Measurements from ENCODE around the gene CBX4.

The CBX4 gene

DNA sequence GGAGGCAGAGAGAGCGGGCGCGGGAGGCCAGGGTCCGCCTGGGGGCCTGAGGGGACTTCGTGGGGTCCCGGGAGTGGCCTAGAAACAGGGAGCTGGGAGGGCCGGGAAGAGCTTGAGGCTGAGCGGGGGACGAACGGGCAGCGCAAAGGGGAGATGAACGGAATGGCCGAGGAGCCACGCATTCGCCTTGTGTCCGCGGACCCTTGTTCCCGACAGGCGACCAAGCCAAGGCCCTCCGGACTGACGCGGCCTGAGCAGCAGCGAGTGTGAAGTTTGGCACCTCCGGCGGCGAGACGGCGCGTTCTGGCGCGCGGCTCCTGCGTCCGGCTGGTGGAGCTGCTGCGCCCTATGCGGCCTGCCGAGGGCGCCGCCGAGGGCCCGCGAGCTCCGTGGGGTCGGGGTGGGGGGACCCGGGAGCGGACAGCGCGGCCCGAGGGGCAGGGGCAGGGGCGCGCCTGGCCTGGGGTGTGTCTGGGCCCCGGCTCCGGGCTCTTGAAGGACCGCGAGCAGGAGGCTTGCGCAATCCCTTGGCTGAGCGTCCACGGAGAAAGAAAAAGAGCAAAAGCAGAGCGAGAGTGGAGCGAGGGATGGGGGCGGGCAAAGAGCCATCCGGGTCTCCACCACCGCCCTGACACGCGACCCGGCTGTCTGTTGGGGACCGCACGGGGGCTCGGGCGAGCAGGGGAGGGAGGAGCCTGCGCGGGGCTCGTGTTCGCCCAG lies 1.2 kb upstream of the CBX4 start (continued):
- no peak for TF ChIP-seq ZNF610 (tag by site-specific recombination; IDR thresholded peaks at IDR 0.05; ENCODE audit: borderline replicate concordance)
- TF ChIP-seq HOXD13 (CRISPR knock-in tag; IDR thresholded peaks at IDR 0.05; ENCODE audit: borderline replicate concordance): no peak
- no peak for TF ChIP-seq ZNF521 (tag by site-specific recombination; IDR thresholded peaks at IDR 0.05)
- no peak for TF ChIP-seq ZSCAN23 (tag by site-specific recombination; IDR thresholded peaks at IDR 0.05)
- no peak for TF ChIP-seq ZNF324 (tag by site-specific recombination; IDR thresholded peaks at IDR 0.05)
- no peak for TF ChIP-seq ZNF623 (tag by site-specific recombination; IDR thresholded peaks at IDR 0.05)
- no peak for TF ChIP-seq ZXDB (tag by site-specific recombination; IDR thresholded peaks at IDR 0.05)

DNA sequence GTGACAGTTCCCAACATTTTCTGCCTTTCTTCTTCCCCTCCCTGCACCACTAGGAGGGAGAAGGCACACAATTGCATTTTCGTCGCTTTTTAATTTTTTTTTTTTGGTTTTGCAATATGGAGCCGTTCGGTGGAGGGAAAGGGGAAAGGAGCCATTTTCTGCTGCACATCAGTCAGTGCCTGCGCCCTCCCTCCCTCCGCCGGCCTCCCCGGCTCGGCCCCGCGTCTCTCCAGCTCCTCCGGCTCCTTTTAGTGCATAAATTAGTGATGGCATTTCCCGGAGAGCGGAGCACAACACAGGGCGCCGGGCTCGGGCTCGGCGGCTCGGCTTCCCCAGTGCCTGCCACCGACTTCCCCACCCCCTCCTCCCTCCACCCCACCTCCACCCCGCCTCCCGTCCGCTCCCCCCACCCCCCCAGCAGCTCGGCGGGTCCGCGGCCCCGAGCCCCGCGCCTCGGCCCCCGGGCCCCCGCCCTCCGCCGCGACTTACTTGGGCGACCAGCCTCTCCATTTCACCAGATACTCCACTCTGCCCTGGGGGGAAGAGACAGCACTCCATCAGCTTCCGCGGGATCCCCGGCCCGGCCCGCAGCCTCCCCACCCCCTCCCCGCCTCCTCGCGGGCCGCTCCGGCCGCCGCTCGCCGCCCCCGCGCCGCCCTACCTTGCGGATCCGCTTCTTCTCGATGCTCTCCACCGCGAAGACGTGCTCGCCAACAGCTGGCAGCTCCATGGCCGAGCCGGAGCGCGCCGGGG lies 542 bp downstream of the CBX4 start:
- Histone ChIP-seq H3K9me3 (ENCODE audit: control insufficient read depth, insufficient read depth, low read depth, low read length) (no peaks in the 10 kb centered on the region), H3K4me1 (ENCODE audit: control insufficient read depth, insufficient read depth, low read length) (peaks cover 23% of the 10 kb centered on the region), H3K36me3 (ENCODE audit: control insufficient read depth in 2 of 2, insufficient read depth in 1 of 2, low read length in 2 of 2) (peaks cover 0 to 36% of the 10 kb centered on the region in 2 experiments; a peak in 1 of 3 replicates), H3K4me3 (ENCODE audit: low read depth, low read length) (peak overlapping the region; percentile 74), H3K27ac (ENCODE audit: extremely low read depth, low read depth, low read length) (peak overlapping the region; percentile 81)
- ChIA-PET POLR2A (interaction anchor here (0.5 to 4.0 kb wide), 30 partner anchors 10 to 309 kb away, joined by 3 to 74 read pairs (median 8); partner anchors contain the start of gene CBX8), CTCF (interaction anchor here (0.6 to 2.9 kb wide), 15 partner anchors 8 to 131 kb away, joined by 3 to 31 read pairs (median 4); no protein-coding TSS in a partner anchor)
- TF ChIP-seq IKZF3 (tag by site-specific recombination; IDR thresholded peaks at IDR 0.05): no peak
- no peak for TF ChIP-seq MYNN (tag by site-specific recombination; IDR thresholded peaks at IDR 0.05; ENCODE audit: borderline replicate concordance)
- TF ChIP-seq ZNF121 (tag by site-specific recombination; IDR thresholded peaks at IDR 0.05): no peak
- TF ChIP-seq KLF8 (tag by site-specific recombination; IDR thresholded peaks at IDR 0.05): peak; percentile 74
- TF ChIP-seq ZNF473 (tag by site-specific recombination; IDR thresholded peaks at IDR 0.05): no peak
- TF ChIP-seq, protein P1, sequence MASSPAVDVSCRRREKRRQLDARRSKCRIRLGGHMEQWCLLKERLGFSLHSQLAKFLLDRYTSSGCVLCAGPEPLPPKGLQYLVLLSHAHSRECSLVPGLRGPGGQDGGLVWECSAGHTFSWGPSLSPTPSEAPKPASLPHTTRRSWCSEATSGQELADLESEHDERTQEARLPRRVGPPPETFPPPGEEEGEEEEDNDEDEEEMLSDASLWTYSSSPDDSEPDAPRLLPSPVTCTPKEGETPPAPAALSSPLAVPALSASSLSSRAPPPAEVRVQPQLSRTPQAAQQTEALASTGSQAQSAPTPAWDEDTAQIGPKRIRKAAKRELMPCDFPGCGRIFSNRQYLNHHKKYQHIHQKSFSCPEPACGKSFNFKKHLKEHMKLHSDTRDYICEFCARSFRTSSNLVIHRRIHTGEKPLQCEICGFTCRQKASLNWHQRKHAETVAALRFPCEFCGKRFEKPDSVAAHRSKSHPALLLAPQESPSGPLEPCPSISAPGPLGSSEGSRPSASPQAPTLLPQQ (tag by site-specific recombination; IDR thresholded peaks at IDR 0.05): no peak
- TF ChIP-seq, protein P2, sequence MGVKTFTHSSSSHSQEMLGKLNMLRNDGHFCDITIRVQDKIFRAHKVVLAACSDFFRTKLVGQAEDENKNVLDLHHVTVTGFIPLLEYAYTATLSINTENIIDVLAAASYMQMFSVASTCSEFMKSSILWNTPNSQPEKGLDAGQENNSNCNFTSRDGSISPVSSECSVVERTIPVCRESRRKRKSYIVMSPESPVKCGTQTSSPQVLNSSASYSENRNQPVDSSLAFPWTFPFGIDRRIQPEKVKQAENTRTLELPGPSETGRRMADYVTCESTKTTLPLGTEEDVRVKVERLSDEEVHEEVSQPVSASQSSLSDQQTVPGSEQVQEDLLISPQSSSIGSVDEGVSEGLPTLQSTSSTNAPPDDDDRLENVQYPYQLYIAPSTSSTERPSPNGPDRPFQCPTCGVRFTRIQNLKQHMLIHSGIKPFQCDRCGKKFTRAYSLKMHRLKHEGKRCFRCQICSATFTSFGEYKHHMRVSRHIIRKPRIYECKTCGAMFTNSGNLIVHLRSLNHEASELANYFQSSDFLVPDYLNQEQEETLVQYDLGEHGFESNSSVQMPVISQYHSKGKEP (tag by site-specific recombination; IDR thresholded peaks at IDR 0.05): no peak
- TF ChIP-seq KLF7 (tag by site-specific recombination; IDR thresholded peaks at IDR 0.05; ENCODE audit: borderline replicate concordance): no peak; the same call in 1 of the 2 replicates
- TF ChIP-seq ZNF174 (tag by site-specific recombination; IDR thresholded peaks at IDR 0.05): no peak
- no peak for TF ChIP-seq ZNF350 (tag by site-specific recombination; IDR thresholded peaks at IDR 0.05)
- TF ChIP-seq ZNF658 (tag by site-specific recombination; IDR thresholded peaks at IDR 0.05): no peak
- no peak for TF ChIP-seq ZNF23 (tag by site-specific recombination; IDR thresholded peaks at IDR 0.05; ENCODE audit: borderline replicate concordance)
- TF ChIP-seq, protein P3, sequence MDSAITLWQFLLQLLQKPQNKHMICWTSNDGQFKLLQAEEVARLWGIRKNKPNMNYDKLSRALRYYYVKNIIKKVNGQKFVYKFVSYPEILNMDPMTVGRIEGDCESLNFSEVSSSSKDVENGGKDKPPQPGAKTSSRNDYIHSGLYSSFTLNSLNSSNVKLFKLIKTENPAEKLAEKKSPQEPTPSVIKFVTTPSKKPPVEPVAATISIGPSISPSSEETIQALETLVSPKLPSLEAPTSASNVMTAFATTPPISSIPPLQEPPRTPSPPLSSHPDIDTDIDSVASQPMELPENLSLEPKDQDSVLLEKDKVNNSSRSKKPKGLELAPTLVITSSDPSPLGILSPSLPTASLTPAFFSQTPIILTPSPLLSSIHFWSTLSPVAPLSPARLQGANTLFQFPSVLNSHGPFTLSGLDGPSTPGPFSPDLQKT (IDR thresholded peaks at IDR 0.05; ENCODE audit: borderline replicate concordance, low read depth, low read length): no peak
- peak; percentile 41; the same call in 1 of the 2 replicates for TF ChIP-seq SP3 (tag by site-specific recombination; IDR thresholded peaks at IDR 0.05)
- TF ChIP-seq, protein P4, sequence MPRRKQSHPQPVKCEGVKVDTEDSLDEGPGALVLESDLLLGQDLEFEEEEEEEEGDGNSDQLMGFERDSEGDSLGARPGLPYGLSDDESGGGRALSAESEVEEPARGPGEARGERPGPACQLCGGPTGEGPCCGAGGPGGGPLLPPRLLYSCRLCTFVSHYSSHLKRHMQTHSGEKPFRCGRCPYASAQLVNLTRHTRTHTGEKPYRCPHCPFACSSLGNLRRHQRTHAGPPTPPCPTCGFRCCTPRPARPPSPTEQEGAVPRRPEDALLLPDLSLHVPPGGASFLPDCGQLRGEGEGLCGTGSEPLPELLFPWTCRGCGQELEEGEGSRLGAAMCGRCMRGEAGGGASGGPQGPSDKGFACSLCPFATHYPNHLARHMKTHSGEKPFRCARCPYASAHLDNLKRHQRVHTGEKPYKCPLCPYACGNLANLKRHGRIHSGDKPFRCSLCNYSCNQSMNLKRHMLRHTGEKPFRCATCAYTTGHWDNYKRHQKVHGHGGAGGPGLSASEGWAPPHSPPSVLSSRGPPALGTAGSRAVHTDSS (tag by site-specific recombination; IDR thresholded peaks at IDR 0.05): no peak
- TF ChIP-seq ZNF707 (tag by site-specific recombination; IDR thresholded peaks at IDR 0.05): no peak
- TF ChIP-seq ZNF521 (tag by site-specific recombination; IDR thresholded peaks at IDR 0.05): no peak
- no peak for TF ChIP-seq ZNF132 (tag by site-specific recombination; IDR thresholded peaks at IDR 0.05; ENCODE audit: borderline replicate concordance)
- TF ChIP-seq SCRT2 (tag by site-specific recombination; IDR thresholded peaks at IDR 0.05): no peak
- no peak for TF ChIP-seq ZNF837 (tag by site-specific recombination; IDR thresholded peaks at IDR 0.05)
- no peak for TF ChIP-seq ZNF777 (tag by site-specific recombination; IDR thresholded peaks at IDR 0.05; ENCODE audit: borderline replicate concordance)
- TF ChIP-seq ZNF341 (tag by site-specific recombination; IDR thresholded peaks at IDR 0.05; ENCODE audit: low read depth): peak; percentile 53; the same call in 1 of the 2 replicates
- TF ChIP-seq BCL11B (tag by site-specific recombination; IDR thresholded peaks at IDR 0.05; ENCODE audit: low read depth): peak; percentile 13; the same call in 1 of the 2 replicates
- no peak for TF ChIP-seq GLI2 (tag by site-specific recombination; IDR thresholded peaks at IDR 0.05; ENCODE audit: borderline replicate concordance, low read depth)
- peak; percentile 14; the same call in 1 of the 2 replicates for TF ChIP-seq ZNF223 (tag by site-specific recombination; IDR thresholded peaks at IDR 0.05)
